ENCODE results near the gene EFHB. TPM values are rescaled to one million over a fixed set of nuclear protein-coding genes. Genes with fewer than 3 reads are reported as not detected.

The EFHB gene
- polyA plus RNA-seq, 2 of the 4 experiments (the other 2 are of a cell fraction) = 2.1 to 2.7 TPM

GRCh38 chr3:19917167-19917566, 16.9 kb downstream of the EFHB start (continued):
- TF ChIP-seq MYC (IDR thresholded peaks at IDR 0.05; ENCODE audit: borderline replicate concordance, low read length) = no peak

GRCh38 chr3:19911452-19911851, 22.6 kb downstream of the EFHB start:
- FAIRE-seq (no peak), ATAC-seq (no peak), DNase-seq (ENCODE audit: low read depth in 1 of 2, low spot score in 1 of 2) (no peak)
- ChIA-PET CTCF (interaction anchor here (0.6 to 1.9 kb wide), 2 partner anchors 15 to 65 kb away, joined by 3 to 5 read pairs; no protein-coding TSS in a partner anchor), POLR2A (no interaction called here)
- Histone ChIP-seq H3K4me1 (no peaks in the 10 kb centered on the region), H3K4me2 (no peak overlapping the region), H3K4me3 (no peak overlapping the region), H3K9me3 (peaks cover 10% of the 10 kb centered on the region; the same call in 1 of the 3 replicates), H3K27ac (no peak overlapping the region)
- no peak for TF ChIP-seq E2F6 (IDR thresholded peaks at IDR 0.05; ENCODE audit: borderline replicate concordance, low read depth)
- TF ChIP-seq PBX3 (IDR thresholded peaks at IDR 0.05) = no peak
- TF ChIP-seq ELK1 (IDR thresholded peaks at IDR 0.05; ENCODE audit: low read depth, low read length) = no peak
- no peak for TF ChIP-seq CHD2 (IDR thresholded peaks at IDR 0.05; ENCODE audit: low read length, partially characterized antibody)
- TF ChIP-seq JUN (IDR thresholded peaks at IDR 0.05) = no peak

- Histone ChIP-seq H3K4me3 (no peak overlapping the region), H3K27ac (no peak overlapping the region), H3K4me2 (no peak overlapping the region), H3K4me1 (no peaks in the 10 kb centered on the region), H3K9me3 (peaks cover 8% of the 10 kb centered on the region; the same call in 1 of the 3 replicates)
- TF ChIP-seq MAZ (IDR thresholded peaks at IDR 0.05; ENCODE audit: borderline replicate concordance, low read depth, low read length) (no peak), KDM1A (IDR thresholded peaks at IDR 0.05; ENCODE audit: low read depth) (no peak), FOXS1 (CRISPR knock-in tag; IDR thresholded peaks at IDR 0.05) (no peak), CBX2 (IDR thresholded peaks at IDR 0.05; ENCODE audit: borderline replicate concordance, low read depth) (no peak), CBX8 (IDR thresholded peaks at IDR 0.05) (no peak), FOSL2 (IDR thresholded peaks at IDR 0.05) (no peak), FOSL2 (CRISPR knock-in tag; IDR thresholded peaks at IDR 0.05) (no peak), MAFK (IDR thresholded peaks at IDR 0.05; ENCODE audit: partially characterized antibody) (no peak), CHD2 (IDR thresholded peaks at IDR 0.05; ENCODE audit: low read length, partially characterized antibody) (no peak), KDM5A (IDR thresholded peaks at IDR 0.05) (no peak), ZSCAN20 (CRISPR knock-in tag; IDR thresholded peaks at IDR 0.05) (no peak), PBX3 (IDR thresholded peaks at IDR 0.05) (no peak), ATOH8 (CRISPR knock-in tag; IDR thresholded peaks at IDR 0.05; ENCODE audit: low read depth) (no peak), EP300 (IDR thresholded peaks at IDR 0.05) (no peak)
- FAIRE-seq = no peak
- DNase-seq (ENCODE audit: low read depth in 1 of 2, low spot score in 1 of 2) = no peak
- CTCF ChIA-PET = interaction anchor here (0.8 kb wide), 1 partner anchor 21 kb away, joined by 3 read pairs; no protein-coding TSS in a partner anchor
- WGBS (ENCODE audit: missing lambda C conversion rate) = 54% methylated on average over 3 of the region's 3 CpGs
- POLR2A ChIA-PET = no interaction called here
- no peak for ATAC-seq
Measured at GRCh38 chr3:19907523-19907922, 26.5 kb downstream of the EFHB start.
